Glutamatergic neuron (in vitro differentiated cells): Measurements from ENCODE around the gene ZNF334. TPM values are rescaled to one million over a fixed set of nuclear protein-coding genes. Genes with fewer than 3 reads are reported as not detected.

ENCODE experiments used
- DNase-seq: peaks from one replicate; pipeline ENCODE4 v3.0.0; 2022
- H3K27ac Mint-ChIP-seq: one replicate; pipeline ENCODE4 v1.8.0; 2020; ENCODE audit warnings: mild to moderate bottlenecking, mixed read lengths, inconsistent platforms; ENCODE audit not compliant: unreplicated experiment
- H3K27me3 Mint-ChIP-seq: one replicate; pipeline ENCODE4 v1.8.0; 2020; ENCODE audit warnings: mild to moderate bottlenecking, moderate library complexity, mixed read lengths, inconsistent platforms; ENCODE audit not compliant: unreplicated experiment
- H3K36me3 Mint-ChIP-seq: one replicate; pipeline ENCODE4 v1.8.0; 2020; ENCODE audit warnings: mild to moderate bottlenecking, mixed read lengths, inconsistent platforms; ENCODE audit not compliant: unreplicated experiment
- H3K4me1 Mint-ChIP-seq: one replicate; pipeline ENCODE4 v1.8.0; 2020; ENCODE audit warnings: mild to moderate bottlenecking, low read depth, mixed read lengths, inconsistent platforms; ENCODE audit not compliant: unreplicated experiment
- H3K4me3 Mint-ChIP-seq: one replicate; pipeline ENCODE4 v1.8.0; 2020; ENCODE audit warnings: mild to moderate bottlenecking, mixed read lengths, inconsistent platforms; ENCODE audit not compliant: unreplicated experiment
- H3K9me3 Mint-ChIP-seq: one replicate; pipeline ENCODE4 v1.8.0; 2020; ENCODE audit warnings: mild to moderate bottlenecking, moderate library complexity, mixed read lengths, inconsistent platforms; ENCODE audit not compliant: unreplicated experiment
- CTCF ChIP-seq: fragments of 200-600 bp; sonication (generic); IDR thresholded peaks from one replicate; pipeline ENCODE4 v1.5.0; 2021; ENCODE audit not compliant: partially characterized antibody, unreplicated experiment
- total RNA-seq: library from RNA; stranded (reverse); fragmentation: NEBNext Ultra II Directional; extraction: Animal tissue kit (Norgen Biotek cat#: 25700); gene quantifications from one replicate; pipeline ENCODE4 v1.2.1, GENCODE V29; 2021; ENCODE audit not compliant: unreplicated experiment

ZNF334 gene
- total RNA-seq, 1 donor from 2014 or later = 32.9 TPM

- TF ChIP-seq CTCF = no peak
- H3K27me3 Mint-ChIP-seq = peaks cover 2% of the 10 kb centered on the region
- H3K4me1 Mint-ChIP-seq = no peaks in the 10 kb centered on the region
- H3K36me3 Mint-ChIP-seq = peaks cover 21% of the 10 kb centered on the region
- no peak for DNase-seq
- no peak overlapping the region for H3K27ac Mint-ChIP-seq
- peaks cover 6% of the 10 kb centered on the region for H3K9me3 Mint-ChIP-seq
- H3K4me3 Mint-ChIP-seq = no peak overlapping the region
Observed at GRCh38 chr20:46455729-46456128, 57.6 kb downstream of the ZNF334 start.

Other genes starting within 250 kb of the ZNF334 start
- 7.9 TPM for gene CDH22, start 205.1 kb downstream of the ZNF334 start, total RNA-seq
- 60.3 TPM for gene ELMO2, start 106.9 kb downstream of the ZNF334 start, total RNA-seq
- gene OCSTAMP, start 37.1 kb upstream of the ZNF334 start, total RNA-seq = not detected
- gene SLC13A3, start 137.9 kb upstream of the ZNF334 start, total RNA-seq = 5.8 TPM
- 19.0 TPM for gene TP53RK, start 175.9 kb upstream of the ZNF334 start, total RNA-seq
- 0.37 TPM for gene SLC2A10, start 196.1 kb upstream of the ZNF334 start, total RNA-seq